Esophagus (tissue), 2 donors: ENCODE results near the gene MAP6D1. TPM values are rescaled to one million over a fixed set of nuclear protein-coding genes. Genes with fewer than 3 reads are reported as not detected.

Experiments
- H3K27ac ChIP-seq, 2 donors: one replicate each; pipeline ENCODE4 v1.5.1; 2013; ENCODE audit warnings: low read depth in 2 of 2, mild to moderate bottlenecking in 2 of 2, inconsistent platforms in 1 of 2, low read length in 1 of 2, moderate library complexity in 1 of 2
- H3K27me3 ChIP-seq, 2 donors: one replicate each; pipeline ENCODE4 v1.6.1; 2013; ENCODE audit warnings: low read length in 2 of 2, control low read depth in 1 of 2, mild to moderate bottlenecking in 1 of 2; ENCODE audit not compliant: insufficient read depth in 2 of 2, control insufficient read depth in 1 of 2
- H3K36me3 ChIP-seq, 2 donors: one replicate each; pipeline ENCODE4 v1.6.1; 2013; ENCODE audit warnings: low read length in 1 of 2; ENCODE audit not compliant: control insufficient read depth in 2 of 2, insufficient read depth in 2 of 2
- H3K4me1 ChIP-seq, 2 donors: one replicate each; pipeline ENCODE4 v1.6.1; 2013; ENCODE audit warnings: low read length in 1 of 2; ENCODE audit not compliant: control insufficient read depth in 2 of 2, insufficient read depth in 2 of 2
- H3K4me3 ChIP-seq, 2 donors: one replicate each; pipeline ENCODE4 v1.5.1; 2013; ENCODE audit warnings: low read length in 2 of 2, mild to moderate bottlenecking in 2 of 2, low read depth in 1 of 2, moderate library complexity in 1 of 2
- H3K9me3 ChIP-seq, 2 donors: one replicate each; pipeline ENCODE4 v1.6.1; 2013; ENCODE audit warnings: mild to moderate bottlenecking in 2 of 2, low read depth in 1 of 2, low read length in 1 of 2, moderate library complexity in 1 of 2; ENCODE audit not compliant: control insufficient read depth in 2 of 2, insufficient read depth in 1 of 2
- WGBS, 2 donors: extraction: QIAGEN DNeasy Blood & Tissue Kit; methylation state at CpG; one replicate each; pipeline ENCODE4 v1.1.7; 2013; 5-methylcytosine and 5-hydroxymethylcytosine counted together
- polyA plus RNA-seq, 2 donors: library from polyadenylated mRNA; stranded (reverse); fragments of 200-250 nt; gene quantifications; one replicate each; pipeline ENCODE4 v1.2.3, GENCODE V29; 2013
- donor health status: healthy with polysubstance abuse.
- donor health status: Bipolar disorder and iron deficiency.

The MAP6D1 gene
- polyA plus RNA-seq, 2 donors = 1.2 to 1.4 TPM

DNA sequence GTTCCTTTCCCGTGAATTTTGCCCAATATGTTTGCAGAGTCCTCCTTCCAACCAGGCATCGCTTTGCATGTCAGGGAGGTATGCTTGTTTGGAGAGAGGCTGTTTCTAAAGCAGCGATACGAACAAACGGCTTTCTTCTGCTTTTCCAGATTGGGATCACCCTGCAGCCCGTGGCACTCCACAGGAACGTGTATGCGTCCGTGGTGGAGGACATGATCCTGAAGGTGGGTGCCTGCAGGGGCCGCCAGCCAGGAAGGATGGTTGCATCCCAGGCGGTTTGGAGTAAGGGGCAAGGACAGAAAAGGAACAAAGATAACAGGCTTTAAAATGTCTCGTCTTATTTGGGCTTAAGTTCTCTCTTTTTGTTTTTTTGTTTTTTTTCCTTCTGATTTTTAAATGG, 17.5 kb downstream of the MAP6D1 start:
- H3K9me3 ChIP-seq = no peaks in the 10 kb centered on the region
- WGBS, 2 donors = 95% methylated on average over 12 of the region's 12 CpGs
- H3K27me3 ChIP-seq = no peaks in the 10 kb centered on the region
- H3K27ac ChIP-seq = no peak overlapping the region
- peaks cover 15 to 52% of the 10 kb centered on the region in 2 donors for H3K36me3 ChIP-seq
- no peaks in the 10 kb centered on the region for H3K4me1 ChIP-seq
- H3K4me3 ChIP-seq = no peak overlapping the region

DNA sequence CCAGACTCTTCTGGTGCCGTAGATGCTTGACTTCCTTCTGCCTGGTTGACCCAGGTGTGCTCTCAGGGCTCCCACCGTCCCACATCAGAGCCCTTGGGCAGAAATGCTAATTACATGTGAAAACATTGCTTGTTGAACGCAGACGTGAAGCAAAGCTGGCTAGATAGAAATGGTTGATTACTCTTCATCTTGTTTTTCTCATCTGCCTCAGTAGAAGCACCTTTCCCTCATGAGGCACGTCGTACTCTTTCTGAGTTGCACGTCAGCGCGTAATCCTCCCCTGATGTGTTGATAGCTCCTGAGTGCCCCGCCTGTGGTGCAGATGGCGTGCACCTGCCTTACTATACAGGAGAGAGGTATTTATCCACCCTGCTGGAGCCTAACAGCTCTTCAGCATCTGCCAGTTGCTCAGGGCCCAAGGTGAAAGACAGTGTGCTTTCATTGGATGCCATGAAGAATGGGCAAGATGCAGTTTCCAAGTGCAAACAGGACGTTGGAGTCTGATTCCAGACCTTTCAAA, 18.1 kb downstream of the MAP6D1 start:
- 93% methylated on average over 12 of the region's 12 CpGs for WGBS, 2 donors
- H3K9me3 ChIP-seq = no peaks in the 10 kb centered on the region
- H3K4me3 ChIP-seq = no peak overlapping the region
- H3K36me3 ChIP-seq = peaks cover 15 to 52% of the 10 kb centered on the region in 2 donors
- no peaks in the 10 kb centered on the region for H3K4me1 ChIP-seq
- H3K27me3 ChIP-seq = no peaks in the 10 kb centered on the region
- no peak overlapping the region for H3K27ac ChIP-seq

DNA sequence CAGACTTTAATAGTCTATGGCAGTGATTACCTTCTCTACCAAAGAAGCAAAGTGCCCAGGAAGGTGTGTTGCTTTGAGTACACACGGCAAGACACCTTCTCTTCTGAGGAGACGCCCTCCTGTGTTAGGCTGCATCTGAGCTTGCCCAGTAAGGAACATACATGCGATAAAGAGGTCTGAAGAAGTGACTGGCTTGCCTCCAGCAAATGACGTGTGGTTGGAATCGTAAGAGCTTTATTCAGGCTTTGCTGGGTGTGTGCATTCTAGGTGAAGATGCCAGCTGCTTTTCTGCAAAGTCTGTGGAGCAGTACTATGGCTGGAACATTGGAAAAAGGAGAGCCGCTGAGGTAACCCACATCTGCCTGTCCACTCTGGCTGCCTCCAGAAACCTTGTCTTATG, 22.4 kb downstream of the MAP6D1 start:
- H3K27me3 ChIP-seq = no peaks in the 10 kb centered on the region
- H3K4me3 ChIP-seq = no peak overlapping the region
- H3K36me3 ChIP-seq = peaks cover 12 to 48% of the 10 kb centered on the region in 2 donors
- no peaks in the 10 kb centered on the region for H3K4me1 ChIP-seq
- no peaks in the 10 kb centered on the region for H3K9me3 ChIP-seq
- 67 to 71% methylated on average over 6 of the region's 6 CpGs for WGBS, 2 donors
- no peak overlapping the region for H3K27ac ChIP-seq

DNA sequence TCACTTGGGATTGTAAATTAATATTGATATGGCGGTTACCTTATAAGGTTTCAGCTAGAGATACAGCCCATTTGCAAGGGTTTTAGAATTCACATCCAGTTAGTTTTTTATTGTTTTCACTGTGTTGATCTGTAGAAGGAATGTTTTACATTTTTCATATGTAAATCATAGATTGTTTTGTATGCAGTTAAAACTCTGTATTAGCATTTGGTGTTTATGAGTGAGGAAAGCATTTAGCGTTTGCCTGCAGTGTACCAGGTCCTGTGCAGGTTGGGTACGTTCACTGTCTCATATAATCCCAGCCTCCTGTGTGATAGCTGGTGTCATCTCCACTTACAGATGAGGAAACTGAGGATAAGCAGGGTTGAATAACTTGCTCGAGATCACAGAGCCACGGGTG, 23.8 kb downstream of the MAP6D1 start:
- no peaks in the 10 kb centered on the region for H3K27me3 ChIP-seq
- 88 to 96% methylated on average over 5 of the region's 5 CpGs for WGBS, 2 donors
- H3K4me1 ChIP-seq = no peaks in the 10 kb centered on the region
- H3K36me3 ChIP-seq = peaks cover 16 to 44% of the 10 kb centered on the region in 2 donors
- no peak overlapping the region for H3K27ac ChIP-seq
- no peaks in the 10 kb centered on the region for H3K9me3 ChIP-seq
- no peak overlapping the region for H3K4me3 ChIP-seq

DNA sequence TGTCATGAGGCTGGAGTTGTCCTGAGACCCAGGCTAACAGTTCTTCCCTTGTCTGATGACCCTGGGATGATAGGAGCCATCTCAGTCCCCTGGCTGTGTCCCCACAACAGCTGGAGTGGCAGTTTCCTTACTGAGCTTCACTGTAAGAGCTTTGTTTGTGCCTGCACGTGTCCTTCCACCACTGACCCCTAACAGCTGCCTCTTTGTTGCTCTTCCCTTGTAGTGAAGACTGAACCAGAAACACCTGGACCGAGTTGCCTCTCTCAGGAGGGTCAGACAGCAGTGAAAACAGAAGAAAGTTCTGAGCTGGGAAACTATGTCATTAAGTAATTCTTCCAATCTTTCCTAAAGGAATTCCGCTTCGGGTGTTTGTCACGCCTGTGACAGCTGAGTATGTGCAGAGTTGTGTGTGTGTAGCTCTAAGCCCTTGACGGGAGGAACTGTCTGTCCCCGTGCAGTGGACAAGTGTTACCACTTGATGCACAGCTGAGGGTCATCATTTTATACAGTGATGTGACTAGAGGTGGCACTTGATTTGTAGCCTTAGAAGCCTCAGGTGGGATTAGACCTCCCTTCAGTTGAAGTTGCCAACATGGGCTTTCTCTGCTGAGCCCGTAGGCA, 25.0 kb downstream of the MAP6D1 start:
- peaks cover 16 to 36% of the 10 kb centered on the region in 2 donors for H3K36me3 ChIP-seq

DNA sequence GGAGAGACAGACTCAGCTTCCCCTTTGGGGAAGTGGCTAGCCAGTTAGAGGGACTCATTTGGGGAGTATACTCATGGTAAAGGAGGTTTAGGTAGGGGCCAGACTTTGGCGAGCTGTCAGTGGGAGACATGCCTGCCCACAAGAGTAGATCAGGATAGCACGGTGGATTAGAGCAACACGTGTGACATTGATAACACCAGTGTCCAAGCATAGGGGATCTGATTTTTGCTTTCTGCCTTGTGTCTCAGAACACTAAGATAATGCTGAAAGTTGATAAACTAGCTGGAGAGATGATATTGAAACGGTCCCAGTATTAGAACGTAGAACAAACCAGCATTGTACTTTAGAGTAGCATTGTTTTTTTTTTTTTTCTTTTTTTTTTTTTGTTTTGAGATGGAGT, 25.9 kb downstream of the MAP6D1 start:
- WGBS, 2 donors = 91 to 98% methylated on average over 5 of the region's 5 CpGs

More for the DNA sequence above, 25.0 kb downstream of the MAP6D1 start:
- Histone ChIP-seq H3K4me1 (no peaks in the 10 kb centered on the region), H3K27me3 (no peaks in the 10 kb centered on the region), H3K27ac (no peak overlapping the region), H3K4me3 (no peak overlapping the region), H3K9me3 (no peaks in the 10 kb centered on the region)
- WGBS, 2 donors = 86 to 90% methylated on average over 8 of the region's 8 CpGs

DNA sequence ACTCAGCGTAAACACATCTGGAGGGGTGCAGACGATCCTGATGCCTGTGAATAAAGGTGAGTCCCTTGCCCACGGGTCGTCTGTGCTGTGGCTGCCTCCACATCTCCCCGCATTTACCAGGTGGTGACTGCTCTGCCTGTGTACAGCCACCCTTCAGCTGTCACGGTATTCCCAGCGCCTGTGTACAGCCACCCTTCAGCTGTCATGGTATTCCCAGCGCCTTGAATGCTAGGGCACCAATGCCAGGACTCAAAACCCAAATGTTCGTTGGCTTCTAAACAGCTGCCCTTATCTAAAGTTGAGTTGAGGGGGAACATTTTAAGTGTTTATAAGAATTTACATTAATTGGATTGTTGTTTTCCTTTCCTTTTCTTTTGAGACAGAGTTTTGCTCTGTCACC, 27.4 kb downstream of the MAP6D1 start:
- no peaks in the 10 kb centered on the region for H3K4me1 ChIP-seq
- H3K4me3 ChIP-seq = no peak overlapping the region
- H3K27me3 ChIP-seq = no peaks in the 10 kb centered on the region
- WGBS, 2 donors = 91 to 93% methylated on average over 9 of the region's 9 CpGs
- H3K36me3 ChIP-seq = peaks cover 9 to 25% of the 10 kb centered on the region in 2 donors
- H3K9me3 ChIP-seq = no peaks in the 10 kb centered on the region
- H3K27ac ChIP-seq = no peak overlapping the region

More for the DNA sequence above, 25.9 kb downstream of the MAP6D1 start:
- Histone ChIP-seq H3K27ac (no peak overlapping the region), H3K4me1 (no peaks in the 10 kb centered on the region), H3K27me3 (no peaks in the 10 kb centered on the region), H3K4me3 (no peak overlapping the region), H3K9me3 (no peaks in the 10 kb centered on the region), H3K36me3 (peaks cover 15 to 31% of the 10 kb centered on the region in 2 donors)

DNA sequence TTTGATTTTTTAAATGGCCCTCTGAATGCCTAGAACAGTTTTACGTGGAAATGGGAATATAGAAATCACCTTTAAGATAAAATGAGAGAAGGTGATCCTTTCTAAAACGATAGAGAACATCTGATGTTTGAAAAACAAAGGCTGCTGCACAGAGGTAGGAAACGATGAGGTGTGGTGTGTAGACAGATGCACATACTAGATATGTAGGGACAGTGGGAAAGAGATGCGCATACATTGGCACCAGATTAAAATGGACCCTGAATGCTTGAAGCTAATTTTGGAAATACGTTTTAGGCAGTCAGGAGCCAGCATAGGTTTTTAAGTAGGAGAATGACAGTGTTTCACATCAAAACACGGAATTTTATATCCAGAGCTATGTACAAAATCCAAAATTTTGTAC, 29.0 kb downstream of the MAP6D1 start:
- no peaks in the 10 kb centered on the region for H3K9me3 ChIP-seq
- H3K36me3 ChIP-seq = peaks cover 9 to 21% of the 10 kb centered on the region in 2 donors
- no peaks in the 10 kb centered on the region for H3K27me3 ChIP-seq
- H3K4me3 ChIP-seq = no peak overlapping the region
- no peaks in the 10 kb centered on the region for H3K4me1 ChIP-seq
- no peak overlapping the region for H3K27ac ChIP-seq
- WGBS, 2 donors = 89 to 96% methylated on average over 6 of the region's 6 CpGs

DNA sequence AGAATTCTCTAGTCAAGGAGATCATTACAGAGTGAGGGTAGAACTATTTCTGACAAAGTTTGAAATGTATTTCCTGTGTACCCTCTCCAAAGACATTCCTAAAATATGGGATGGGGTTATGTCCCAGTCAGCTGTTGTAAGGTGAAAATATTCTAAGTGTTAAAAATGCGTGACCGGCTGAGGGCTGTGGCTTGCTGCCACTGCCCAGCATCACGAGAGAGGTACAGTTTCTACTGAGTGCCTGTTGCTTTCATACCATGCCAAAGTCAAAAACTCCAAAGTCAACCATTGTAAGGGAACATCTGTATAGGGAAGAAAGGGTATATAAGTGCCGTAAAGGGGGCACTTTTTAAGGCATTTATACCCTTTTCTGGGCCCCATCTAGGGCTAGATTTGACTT, 30.9 kb downstream of the MAP6D1 start:
- Histone ChIP-seq H3K4me1 (no peaks in the 10 kb centered on the region), H3K27me3 (no peaks in the 10 kb centered on the region), H3K27ac (no peak overlapping the region), H3K9me3 (no peaks in the 10 kb centered on the region), H3K36me3 (peaks cover 5 to 16% of the 10 kb centered on the region in 2 donors), H3K4me3 (no peak overlapping the region)
- 92 to 97% methylated on average over 4 of the region's 4 CpGs for WGBS, 2 donors

DNA sequence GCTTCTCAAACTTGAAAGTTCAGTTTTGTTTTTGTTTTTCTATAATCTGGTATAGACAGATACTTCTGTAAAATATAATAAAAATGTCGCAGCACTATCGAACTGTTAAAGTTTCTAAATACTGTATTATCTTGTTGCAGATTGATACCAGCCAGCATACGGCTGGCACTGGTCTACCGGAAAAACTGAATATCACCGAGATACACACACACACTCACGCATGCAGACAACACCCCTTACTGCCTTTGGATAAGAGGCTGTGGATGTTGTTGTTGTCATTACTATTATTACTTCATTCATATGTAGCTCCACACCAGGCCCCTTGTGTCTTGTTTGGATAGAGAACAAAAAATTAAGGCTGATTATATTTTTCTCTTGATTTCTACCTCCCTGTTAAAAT, 32.4 kb downstream of the MAP6D1 start:
- no peaks in the 10 kb centered on the region for H3K27me3 ChIP-seq
- no peak overlapping the region for H3K4me3 ChIP-seq
- WGBS, 2 donors = 91 to 93% methylated on average over 6 of the region's 6 CpGs
- peaks cover 3 to 13% of the 10 kb centered on the region in 2 donors for H3K36me3 ChIP-seq
- no peak overlapping the region for H3K27ac ChIP-seq
- H3K4me1 ChIP-seq = no peaks in the 10 kb centered on the region
- no peaks in the 10 kb centered on the region for H3K9me3 ChIP-seq
